ENCODE measurements around the gene TP53I11.

TP53I11 gene

DNA sequence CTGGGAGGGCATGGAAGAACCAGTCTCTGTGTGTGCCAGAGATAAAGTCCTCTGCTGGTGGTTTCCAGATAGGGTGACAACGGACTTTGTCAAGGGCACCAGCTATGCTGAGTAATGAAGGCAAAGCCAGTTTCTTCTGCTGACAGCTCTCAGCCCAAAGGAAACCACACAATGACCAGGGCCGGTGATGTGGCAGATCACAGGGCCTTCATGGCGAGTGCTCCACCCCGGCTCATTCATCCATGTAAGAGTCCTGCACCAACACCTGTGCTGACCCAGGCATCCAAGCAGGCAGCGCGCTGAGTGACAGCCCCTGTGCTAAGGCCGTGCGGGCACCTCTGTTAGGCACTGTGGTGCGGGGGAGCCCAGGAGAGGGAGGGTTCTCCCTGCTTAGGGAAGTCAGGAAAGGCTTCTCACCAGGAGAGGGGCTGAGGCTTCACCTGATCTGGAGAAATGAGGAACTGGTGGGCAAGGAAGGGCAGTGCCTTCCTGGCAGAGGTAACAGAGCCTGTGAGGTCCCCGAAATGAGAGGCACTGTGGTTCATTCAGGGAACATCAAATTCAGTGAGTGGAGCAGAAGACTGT, 33.8 kb downstream of the TP53I11 start:
- in situ Hi-C loops (cut with MboI; ENCODE audit: low sequenced_read_pairs) = loop anchor here (25.0 kb wide), 1 partner anchor 305 kb away; no protein-coding TSS in a partner anchor

DNA sequence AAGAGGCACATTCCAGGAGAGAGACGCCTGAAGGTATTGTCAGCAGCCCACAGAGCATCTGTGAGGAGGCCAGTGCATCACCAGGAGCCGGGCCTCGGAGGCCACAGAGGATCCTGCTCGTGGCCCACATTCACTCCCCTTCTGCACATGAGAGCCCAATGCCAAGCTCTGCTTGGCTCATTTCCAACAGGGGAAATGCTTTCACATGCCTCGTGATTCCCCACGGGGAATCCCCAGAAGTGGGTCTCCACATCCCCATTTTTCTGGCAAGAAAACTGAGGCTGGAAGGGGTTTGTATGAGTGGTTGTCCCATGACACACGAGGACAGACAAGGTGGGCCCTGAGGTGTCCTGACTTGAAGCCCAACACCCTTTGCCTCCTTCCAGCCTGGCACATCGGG, 34.4 kb downstream of the TP53I11 start:
- in situ Hi-C loops (cut with MboI; ENCODE audit: low sequenced_read_pairs) = loop anchor here (25.0 kb wide), 1 partner anchor 304 kb away; no protein-coding TSS in a partner anchor

DNA sequence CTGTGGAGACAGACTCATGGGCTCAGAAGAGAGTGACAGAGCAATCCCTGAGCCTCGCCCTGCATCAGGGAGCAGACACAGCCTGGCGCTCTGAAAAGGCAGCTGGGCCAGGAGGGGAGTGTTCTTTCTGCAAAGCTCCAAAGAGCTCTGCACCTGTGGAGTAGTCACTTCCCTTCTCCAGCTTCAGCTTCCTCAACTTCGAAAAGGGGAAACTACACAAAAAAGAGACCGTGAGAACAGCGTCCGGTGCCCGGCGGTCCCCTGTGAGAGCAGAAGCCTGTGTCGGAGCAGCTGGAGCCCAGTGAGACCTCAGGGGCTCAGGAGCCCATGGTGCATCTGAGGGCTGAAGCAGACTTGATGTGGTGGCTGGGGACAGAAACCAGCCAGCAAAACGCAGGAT, 35.1 kb downstream of the TP53I11 start:
- in situ Hi-C loops (cut with MboI; ENCODE audit: low sequenced_read_pairs) = loop anchor here (25.0 kb wide), 1 partner anchor 303 kb away; no protein-coding TSS in a partner anchor

DNA sequence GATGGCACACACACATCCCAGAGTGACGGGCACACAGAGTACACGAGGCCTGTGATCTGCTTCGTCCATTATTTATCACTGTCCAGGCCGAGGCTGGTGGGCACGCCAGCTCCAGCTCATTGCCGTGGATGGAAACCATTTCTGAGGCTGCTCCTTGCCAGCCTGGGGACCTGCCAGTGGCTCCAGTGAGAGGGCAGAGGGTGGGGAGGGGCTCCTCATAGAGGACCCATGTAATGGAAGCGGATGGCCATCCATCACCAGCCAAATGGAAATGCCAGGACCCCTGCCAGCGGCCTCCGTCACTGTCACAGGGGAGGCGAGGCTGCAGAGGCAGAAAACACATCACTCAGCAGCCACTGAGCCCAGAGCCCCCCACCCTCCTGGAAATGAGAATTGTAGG, 35.7 kb downstream of the TP53I11 start:
- in situ Hi-C loops (cut with MboI; ENCODE audit: low sequenced_read_pairs) = loop anchor here (25.0 kb wide), 1 partner anchor 303 kb away; no protein-coding TSS in a partner anchor

DNA sequence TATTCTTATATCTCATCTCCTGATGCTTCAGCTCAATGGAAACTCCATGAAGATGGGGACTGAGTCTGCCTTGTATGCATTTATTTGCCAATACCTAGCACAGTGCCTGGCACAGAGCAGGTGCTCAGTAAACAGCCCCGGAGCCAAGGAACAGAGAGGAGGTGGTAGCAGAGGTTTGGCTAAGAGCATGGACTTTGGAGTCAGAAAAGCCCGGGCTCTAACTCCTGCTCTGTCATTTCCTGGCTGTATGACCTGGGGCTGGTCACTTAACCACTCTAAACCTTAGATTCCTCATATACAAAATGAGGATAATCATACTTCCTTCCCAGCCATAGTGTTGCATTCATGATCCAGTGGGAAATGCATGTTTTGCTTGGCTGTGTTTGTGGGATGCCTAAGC, 36.6 kb downstream of the TP53I11 start:
- in situ Hi-C loops (cut with MboI; ENCODE audit: low sequenced_read_pairs) = loop anchor here (25.0 kb wide), 1 partner anchor 302 kb away; no protein-coding TSS in a partner anchor

DNA sequence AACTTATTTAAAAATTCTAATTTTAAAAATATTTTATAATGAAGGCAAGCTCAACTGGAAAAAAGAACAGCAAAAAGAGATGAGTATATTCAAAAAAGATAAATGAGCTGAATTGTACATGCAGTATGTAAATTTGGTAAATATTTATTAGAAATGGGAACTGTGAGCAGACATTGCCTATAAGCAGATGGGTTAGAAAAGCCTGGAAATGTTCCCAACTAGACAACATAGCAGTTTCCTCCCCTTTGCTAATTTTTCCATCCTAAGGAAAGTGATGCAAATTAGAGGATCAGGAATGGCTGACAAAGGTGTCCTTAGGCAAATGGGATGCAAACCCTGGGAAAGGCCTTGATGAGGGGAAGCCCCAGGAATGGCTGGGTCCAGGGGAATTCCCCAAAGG, 37.2 kb downstream of the TP53I11 start:
- in situ Hi-C loops (cut with MboI; ENCODE audit: low sequenced_read_pairs) = loop anchor here (25.0 kb wide), 1 partner anchor 301 kb away; no protein-coding TSS in a partner anchor

DNA sequence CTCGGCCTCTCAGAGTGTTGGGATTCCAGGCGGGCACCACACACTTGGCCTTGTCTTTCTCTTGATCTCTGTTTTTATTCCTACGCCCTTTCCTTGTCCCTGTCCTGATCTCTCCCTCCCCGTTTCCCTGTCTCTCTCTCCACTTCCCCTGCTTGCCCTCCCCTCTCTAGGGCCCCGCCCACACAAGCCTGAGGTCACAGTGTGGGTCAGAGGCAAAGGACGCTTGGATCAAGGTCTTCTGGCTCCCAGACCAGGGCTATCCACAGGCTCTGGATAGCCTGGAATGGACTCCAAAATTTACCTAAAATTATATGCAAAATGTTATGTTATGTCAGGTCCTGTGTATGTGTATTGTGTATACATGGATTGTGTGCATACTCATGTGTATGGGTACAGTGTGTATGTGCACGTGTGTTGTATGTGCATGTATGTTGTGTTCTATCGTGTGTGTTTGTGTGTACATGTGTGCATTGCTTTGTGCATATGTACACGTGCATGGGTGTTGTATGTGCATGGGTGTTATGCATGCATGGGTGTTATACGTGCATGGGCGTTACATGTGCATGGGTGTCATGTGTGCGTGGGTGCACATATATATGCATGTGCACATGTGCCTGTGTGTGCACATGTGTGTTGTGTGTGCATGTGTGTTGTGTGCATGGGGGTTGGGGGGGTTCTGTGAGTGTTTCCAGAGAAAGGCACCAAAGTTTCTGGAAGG, 38.3 kb downstream of the TP53I11 start:
- in situ Hi-C loops (cut with MboI; ENCODE audit: low sequenced_read_pairs) = loop anchor here (25.0 kb wide), 1 partner anchor 300 kb away; no protein-coding TSS in a partner anchor

DNA sequence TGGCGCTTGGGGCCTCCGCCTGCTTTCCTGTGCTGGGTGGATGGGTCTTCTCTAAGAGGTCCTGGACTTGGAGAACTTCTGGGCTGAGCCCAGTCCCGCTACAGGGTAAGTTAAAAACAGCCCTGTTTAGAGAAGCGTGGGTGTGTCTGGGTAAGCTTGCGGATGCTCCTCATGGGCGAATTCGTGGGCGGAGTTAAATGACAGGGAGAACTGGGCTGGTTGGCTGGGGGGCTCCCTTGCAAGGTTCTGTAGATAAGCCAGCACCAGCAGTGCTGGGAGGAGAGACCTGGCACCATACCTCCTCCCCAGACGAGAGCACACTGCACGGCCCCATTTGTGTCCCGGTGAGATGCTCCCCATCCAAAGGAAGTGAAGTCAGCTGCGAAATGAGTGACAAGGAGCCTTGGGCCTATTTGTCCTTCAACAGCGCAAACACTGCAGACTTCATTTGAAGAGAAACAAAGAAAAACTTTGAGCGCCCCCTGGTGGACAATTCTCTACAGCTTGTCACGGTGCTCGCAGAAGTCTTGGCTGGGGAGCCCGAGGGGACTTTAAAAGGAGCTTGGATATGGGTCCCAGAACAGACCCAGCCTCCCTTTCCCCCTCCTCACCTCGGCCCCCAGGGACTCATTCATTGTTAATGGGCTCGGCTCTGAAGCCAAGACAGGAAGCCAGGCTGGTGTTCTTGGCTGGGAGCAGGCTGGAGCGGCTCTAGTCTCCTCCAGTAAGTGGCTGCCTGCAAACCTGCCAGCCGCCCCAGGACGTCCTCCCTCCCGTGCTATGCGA, 39.5 kb downstream of the TP53I11 start:
- in situ Hi-C loops (cut with MboI; ENCODE audit: low sequenced_read_pairs) = loop anchor here (25.0 kb wide), 1 partner anchor 299 kb away; no protein-coding TSS in a partner anchor

DNA sequence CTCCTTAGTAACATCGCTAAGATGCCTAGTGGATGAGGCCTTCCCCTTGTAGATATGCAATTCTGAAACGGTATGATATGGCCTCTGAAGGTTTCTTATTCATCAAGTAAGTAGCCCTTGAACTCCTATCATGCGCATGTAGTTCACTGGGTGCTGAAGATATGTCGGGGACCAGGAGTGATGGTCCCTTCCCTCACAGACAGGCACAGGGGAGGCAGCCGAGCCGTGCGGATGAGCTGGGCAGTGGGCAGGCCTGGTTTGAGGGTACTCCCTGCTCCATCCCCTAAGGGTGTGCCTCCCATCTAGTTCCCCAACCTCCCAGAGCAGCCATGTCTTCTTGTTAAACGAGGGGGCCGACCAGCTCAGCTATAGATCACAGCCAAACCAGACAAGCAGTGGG, 40.1 kb downstream of the TP53I11 start:
- in situ Hi-C loops (cut with MboI; ENCODE audit: low sequenced_read_pairs) = loop anchor here (25.0 kb wide), 1 partner anchor 298 kb away; no protein-coding TSS in a partner anchor

DNA sequence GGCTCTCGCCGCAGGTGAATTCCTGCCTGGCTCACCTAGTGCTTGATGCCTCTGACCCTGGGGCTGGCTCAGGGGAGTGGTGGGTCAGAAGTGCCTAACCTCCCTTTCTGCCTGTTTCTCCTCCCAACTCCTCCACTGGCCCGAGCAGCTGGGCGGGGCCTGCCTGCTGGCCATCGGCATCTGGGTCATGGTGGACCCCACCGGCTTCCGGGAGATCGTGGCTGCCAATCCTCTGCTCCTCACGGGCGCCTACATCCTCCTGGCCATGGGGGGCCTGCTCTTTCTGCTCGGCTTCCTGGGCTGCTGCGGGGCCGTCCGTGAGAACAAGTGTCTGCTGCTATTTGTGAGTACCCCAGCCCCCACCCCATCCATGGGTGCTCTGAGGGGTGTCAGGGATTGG, 41.1 kb downstream of the TP53I11 start:
- in situ Hi-C loops (cut with MboI; ENCODE audit: low sequenced_read_pairs) = loop anchor here (25.0 kb wide), 1 partner anchor 297 kb away; no protein-coding TSS in a partner anchor

DNA sequence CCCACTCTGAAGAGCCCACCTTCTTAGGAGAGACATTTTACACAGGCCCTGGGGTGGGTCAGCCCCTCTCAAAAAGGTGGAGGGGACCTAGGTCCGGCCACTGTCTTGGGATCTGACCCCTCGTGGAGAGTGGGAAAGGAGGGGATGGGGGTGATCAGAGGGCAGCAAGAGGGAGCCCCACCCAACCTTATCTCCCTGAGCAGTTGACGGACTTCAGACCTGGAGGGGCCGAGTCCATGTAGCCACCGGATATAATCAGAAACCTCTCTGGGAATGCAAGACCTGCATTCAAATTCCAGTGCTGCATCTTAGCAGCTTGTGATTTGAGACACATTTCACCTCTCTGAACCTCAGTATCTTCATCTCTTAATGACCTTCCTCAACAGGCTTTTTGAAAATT, 44.0 kb downstream of the TP53I11 start:
- in situ Hi-C loops (cut with MboI; ENCODE audit: low sequenced_read_pairs) = loop anchor here (25.0 kb wide), 1 partner anchor 294 kb away; no protein-coding TSS in a partner anchor

DNA sequence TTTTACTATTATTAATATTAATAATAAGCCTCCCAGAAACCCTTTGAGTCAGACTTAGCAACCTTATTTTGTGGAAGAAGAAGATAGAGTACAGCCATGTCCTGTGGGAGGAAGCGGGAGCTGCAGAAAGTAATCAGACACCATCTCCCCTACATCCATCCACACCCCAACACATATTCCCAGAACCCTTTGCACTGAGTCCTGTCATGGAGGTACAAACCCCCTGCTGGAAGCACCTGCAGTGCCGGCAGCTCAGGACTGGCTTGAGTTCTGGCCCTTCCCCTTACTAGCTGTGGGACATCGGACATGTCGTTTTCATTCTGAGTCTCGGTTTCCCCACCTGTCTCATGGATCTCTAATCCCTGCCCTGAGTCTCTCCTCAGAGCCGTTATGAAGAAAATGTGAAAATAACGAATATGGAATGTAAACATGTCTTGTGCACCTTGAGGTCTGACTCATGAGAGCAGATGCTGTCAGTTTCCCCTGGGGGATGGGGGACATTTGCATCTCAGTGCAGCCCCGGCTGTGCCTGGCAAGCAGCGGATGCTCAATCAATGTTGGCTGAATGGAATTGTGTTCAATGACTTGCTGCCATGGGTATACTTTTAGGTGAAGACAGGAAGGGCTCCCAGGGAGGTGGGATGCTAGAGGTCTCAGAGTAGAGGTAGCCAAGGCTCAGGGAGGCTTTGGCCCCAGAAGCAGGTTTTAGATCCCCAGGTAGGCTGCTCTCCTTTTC, 45.4 kb downstream of the TP53I11 start:
- in situ Hi-C loops (cut with MboI; ENCODE audit: low sequenced_read_pairs) = loop anchor here (25.0 kb wide), 1 partner anchor 293 kb away; no protein-coding TSS in a partner anchor

DNA sequence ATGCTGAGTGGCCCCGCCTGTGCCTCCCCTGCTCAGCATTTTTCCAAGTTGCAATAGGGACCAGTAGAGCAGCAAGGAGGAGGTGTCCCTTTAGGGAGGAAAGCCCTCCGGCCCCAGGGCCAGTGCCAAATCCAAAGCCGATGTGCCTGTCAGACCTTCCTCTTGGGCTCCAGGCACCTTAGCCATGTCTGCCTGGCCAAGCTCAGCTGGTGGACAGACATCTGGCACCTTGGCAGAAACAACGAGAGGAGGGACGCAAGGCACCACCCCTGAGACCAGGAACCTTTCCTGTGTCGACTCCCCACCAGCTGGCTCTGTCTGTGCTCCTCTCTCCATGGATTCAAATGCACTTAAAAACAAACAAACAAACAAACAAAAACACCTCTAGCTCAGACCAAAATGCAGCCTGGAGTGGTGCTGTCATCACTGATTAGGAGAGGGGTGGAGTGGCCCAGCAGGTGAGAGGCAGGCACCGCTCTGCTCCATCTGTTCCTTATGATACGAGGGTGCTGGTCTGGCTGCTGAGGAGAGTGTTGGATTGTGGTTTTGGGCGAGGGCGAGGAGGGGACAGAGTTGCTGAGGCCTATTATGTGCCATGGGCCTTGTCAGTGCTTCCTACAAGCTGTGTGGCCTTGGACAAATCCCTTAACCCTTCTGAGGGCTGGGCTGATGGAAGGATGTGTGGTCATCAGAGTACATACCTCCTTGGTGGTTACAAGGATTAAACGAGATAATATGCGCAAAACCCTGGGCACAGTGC, 46.2 kb downstream of the TP53I11 start:
- in situ Hi-C loops (cut with MboI; ENCODE audit: low sequenced_read_pairs) = loop anchor here (25.0 kb wide), 1 partner anchor 292 kb away; no protein-coding TSS in a partner anchor

DNA sequence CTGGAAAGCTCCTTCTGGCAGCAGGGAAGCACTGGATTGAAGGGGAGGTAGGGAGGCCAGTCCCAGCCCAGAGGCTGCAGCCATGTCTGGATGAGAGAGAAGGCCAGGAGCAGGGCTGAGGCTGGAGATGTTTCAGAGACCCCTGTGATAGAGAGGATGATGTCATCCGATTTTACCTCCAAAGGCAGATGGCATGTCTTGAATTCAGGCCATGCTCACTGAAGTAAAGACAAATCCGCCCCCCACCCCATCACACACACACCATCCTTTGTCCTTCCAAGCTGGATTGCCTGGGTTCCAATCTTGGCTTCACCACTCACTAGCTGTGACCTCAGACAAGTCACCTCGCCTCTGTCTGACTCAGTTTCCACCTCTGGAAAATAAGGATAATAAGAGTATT, 47.2 kb downstream of the TP53I11 start:
- in situ Hi-C loops (cut with MboI; ENCODE audit: low sequenced_read_pairs) = loop anchor here (25.0 kb wide), 1 partner anchor 291 kb away; no protein-coding TSS in a partner anchor

DNA sequence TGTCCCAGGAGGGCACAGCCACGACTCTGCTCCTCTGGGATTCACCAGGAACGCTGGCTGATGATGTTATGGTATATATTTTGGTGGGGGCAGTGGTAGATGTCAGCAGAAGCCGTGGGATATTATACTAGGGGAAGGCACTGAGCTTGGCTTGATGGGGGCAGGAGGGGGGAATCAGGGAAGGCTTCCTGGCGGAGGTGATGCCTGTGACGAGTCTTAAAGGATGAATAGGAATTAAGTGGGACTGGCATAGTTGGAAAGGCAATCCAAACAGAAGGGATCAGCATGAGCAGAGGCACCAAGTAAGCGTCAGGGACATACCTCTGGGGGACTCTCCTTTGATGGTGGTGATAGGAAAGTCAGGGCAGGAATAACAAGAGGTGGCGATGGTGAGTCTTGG, 47.6 kb downstream of the TP53I11 start:
- in situ Hi-C loops (cut with MboI; ENCODE audit: low sequenced_read_pairs) = loop anchor here (25.0 kb wide), 1 partner anchor 291 kb away; no protein-coding TSS in a partner anchor

DNA sequence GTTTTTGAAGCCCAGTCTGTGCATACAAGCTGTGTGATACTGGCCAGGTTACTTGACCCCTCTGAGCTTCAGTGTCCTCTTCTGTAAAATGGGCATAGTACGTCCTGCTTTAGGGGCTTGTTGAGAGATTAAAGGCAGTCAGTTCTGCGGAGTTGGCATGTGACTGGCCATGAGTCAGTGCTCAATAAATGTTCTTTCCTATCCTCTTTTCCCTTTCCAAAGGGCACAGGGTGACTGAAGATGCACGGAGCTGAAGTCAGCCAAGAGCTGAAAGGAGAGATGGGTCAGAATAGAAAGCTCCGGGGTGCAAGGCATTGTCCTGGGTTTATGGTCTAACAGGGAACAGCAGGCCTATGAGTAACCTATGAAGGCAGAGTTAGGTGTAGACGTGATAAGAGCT, 48.9 kb downstream of the TP53I11 start:
- in situ Hi-C loops (cut with MboI; ENCODE audit: low sequenced_read_pairs) = loop anchor here (25.0 kb wide), 1 partner anchor 289 kb away; no protein-coding TSS in a partner anchor

DNA sequence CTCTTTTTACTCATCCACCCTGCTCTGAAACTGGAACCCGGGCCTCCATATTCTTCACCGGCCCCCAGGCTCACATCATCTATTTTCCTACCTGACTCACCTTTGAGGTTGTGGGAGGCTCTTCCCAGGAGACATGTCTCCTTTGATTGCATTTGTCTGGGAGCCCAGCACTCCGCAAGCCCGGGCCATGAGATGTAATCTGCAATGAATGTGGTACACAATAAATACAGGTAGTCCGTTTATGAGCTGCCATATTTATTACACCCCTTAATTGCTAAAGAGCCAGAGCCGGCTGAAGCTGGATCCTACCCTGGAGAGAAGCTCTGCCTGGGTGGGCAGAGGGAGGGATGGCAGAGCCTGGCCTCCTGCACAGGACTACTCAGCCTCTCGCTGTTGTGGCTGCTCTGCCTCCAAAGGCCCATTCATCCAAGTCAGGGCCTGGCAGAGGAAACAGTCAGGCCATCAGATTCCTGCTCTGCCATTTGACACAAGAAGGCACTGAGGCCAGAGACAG, 49.5 kb downstream of the TP53I11 start:
- in situ Hi-C loops (cut with MboI; ENCODE audit: low sequenced_read_pairs) = loop anchor here (25.0 kb wide), 1 partner anchor 289 kb away; no protein-coding TSS in a partner anchor

DNA sequence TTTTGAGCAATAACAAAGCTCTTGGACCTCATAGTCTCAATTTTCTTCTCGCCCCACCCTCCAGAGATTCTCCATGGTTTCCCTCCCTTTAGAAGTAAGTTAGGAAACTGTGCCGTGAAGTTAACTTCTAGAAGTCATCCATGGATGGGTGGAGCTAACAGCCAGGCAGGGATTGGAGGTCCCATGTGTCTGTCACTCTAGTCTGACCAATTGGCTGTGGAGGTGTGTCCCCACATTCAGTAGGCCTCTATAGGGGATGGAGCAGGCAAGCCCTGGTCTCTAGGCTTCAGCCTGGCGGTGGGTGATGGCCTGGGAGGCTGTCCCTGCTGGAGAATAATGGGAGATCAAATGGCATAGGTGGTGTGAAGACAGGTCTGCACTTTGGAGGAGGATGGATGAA, 50.7 kb downstream of the TP53I11 start:
- in situ Hi-C loops (cut with MboI; ENCODE audit: low sequenced_read_pairs) = loop anchor here (25.0 kb wide), 1 partner anchor 288 kb away; no protein-coding TSS in a partner anchor
